ENCODE results near the gene ADPRHL1.

- TF ChIP-seq CTCF (IDR thresholded peaks at IDR 0.05) (no peak), ZFX (IDR thresholded peaks at IDR 0.05; ENCODE audit: borderline replicate concordance) (no peak)
Observed at GRCh38 chr13:113443991-113444390, 9.3 kb downstream of the ADPRHL1 start.

All from 22Rv1 (cell line).